Measurements from ENCODE around the gene CFB. TPM values are rescaled to one million over a fixed set of nuclear protein-coding genes. Genes with fewer than 3 reads are reported as not detected.

Gene CFB
- total and polyA plus RNA-seq, 2 of the 4 experiments (the other 2 are of a cell fraction): 1.8 to 6.1 TPM

GRCh38 chr6:31977816-31978431, 32.0 kb downstream of the CFB start:
- Histone ChIP-seq H3K4me3 (ENCODE audit: insufficient read depth, low read depth, low read length) (no peak overlapping the region), H2BK20ac (ENCODE audit: low read depth, low read length) (no peak overlapping the region), H2BK15ac (ENCODE audit: low read depth, low read length) (no peak overlapping the region), H3K9me3 (ENCODE audit: control insufficient read depth, insufficient read depth, low read length) (no peaks in the 10 kb centered on the region), H3K4me2 (ENCODE audit: low read depth, low read length) (no peak overlapping the region), H3K56ac (ENCODE audit: extremely low read depth, insufficient read depth, low read length) (no peak overlapping the region), H2AK9ac (replicated peaks; ENCODE audit: low read depth, low read length, poor library complexity) (no peak overlapping the region), H2BK5ac (ENCODE audit: low read depth, low read length, poor library complexity, severe bottlenecking) (no peak overlapping the region), H3K18ac (ENCODE audit: low read depth, low read length) (no peak overlapping the region), H4K8ac (ENCODE audit: low read depth in 2 of 2, low read length in 2 of 2) (no peak overlapping the region), H3K4ac (ENCODE audit: low read depth, low read length) (no peak overlapping the region), H3K4me1 (ENCODE audit: control insufficient read depth, insufficient read depth, low read length) (0 out of 2 replicates have a peak, but pooled peaks cover 2% of the 10 kb centered on the region), H4K91ac (ENCODE audit: insufficient read depth, low read depth, low read length) (no peak overlapping the region), H3K9me1 (ENCODE audit: insufficient read depth, low read length) (peaks cover 2% of the 10 kb centered on the region; the same call in 1 of the 2 replicates), H3K27ac (ENCODE audit: insufficient read depth, low read length) (no peak overlapping the region), H4K20me1 (ENCODE audit: insufficient read depth, low read length) (no peaks in the 10 kb centered on the region; the same call in 1 of the 2 replicates), H3K9ac (ENCODE audit: low read depth, low read length) (no peak overlapping the region), H2AK5ac (ENCODE audit: low read depth, low read length) (no peak overlapping the region), H3K23ac (ENCODE audit: low read depth, low read length) (no peak overlapping the region), H3K36me3 (ENCODE audit: control insufficient read depth, insufficient read depth, low read length) (peaks cover 10% of the 10 kb centered on the region; the same call in 1 of the 2 replicates), H2BK120ac (ENCODE audit: low read depth, low read length) (no peak overlapping the region), H3K27me3 (ENCODE audit: control insufficient read depth, insufficient read depth, low read length) (no peaks in the 10 kb centered on the region), H3K14ac (replicated peaks; ENCODE audit: low read depth, low read length) (no peak overlapping the region), H3K79me1 (ENCODE audit: low read depth in 1 of 2, low read length in 2 of 2) (peaks cover 14 to 28% of the 10 kb centered on the region in 2 experiments), H4K5ac (ENCODE audit: low read depth, low read length) (no peak overlapping the region), H2AFZ (replicated peaks; ENCODE audit: low read length, poor library complexity) (no peak overlapping the region)
- ATAC-seq (ENCODE audit: low read depth) (no peak), DNase-seq (no peak)
- POLR2A ChIA-PET (ENCODE audit: unreplicated experiment): no interaction called here
- dilution Hi-C loops (cut with HindIII; ENCODE audit: low sequenced_read_pairs, unreplicated experiment) (no loop called here), in situ Hi-C loops (cut with MboI; ENCODE audit: low sequenced_read_pairs) (loop anchor here (10.0 kb wide), 2 partner anchors 137 to 197 kb away; partner anchors contain the start of genes AGPAT1 and RNF5), intact Hi-C loops (cut with micrococcal nuclease) (no loop called here)
- no TSS peak for BruUV-seq (replicated peaks)
- WGBS, 2 experiments (ENCODE audit: extremely low coverage in 2 of 2, insufficient read length in 1 of 2): 80% methylated on average over 1 of the region's 12 CpGs; no CpG with 5 or more reads in 1 of the 2 experiments
- TF ChIP-seq, protein P1, sequence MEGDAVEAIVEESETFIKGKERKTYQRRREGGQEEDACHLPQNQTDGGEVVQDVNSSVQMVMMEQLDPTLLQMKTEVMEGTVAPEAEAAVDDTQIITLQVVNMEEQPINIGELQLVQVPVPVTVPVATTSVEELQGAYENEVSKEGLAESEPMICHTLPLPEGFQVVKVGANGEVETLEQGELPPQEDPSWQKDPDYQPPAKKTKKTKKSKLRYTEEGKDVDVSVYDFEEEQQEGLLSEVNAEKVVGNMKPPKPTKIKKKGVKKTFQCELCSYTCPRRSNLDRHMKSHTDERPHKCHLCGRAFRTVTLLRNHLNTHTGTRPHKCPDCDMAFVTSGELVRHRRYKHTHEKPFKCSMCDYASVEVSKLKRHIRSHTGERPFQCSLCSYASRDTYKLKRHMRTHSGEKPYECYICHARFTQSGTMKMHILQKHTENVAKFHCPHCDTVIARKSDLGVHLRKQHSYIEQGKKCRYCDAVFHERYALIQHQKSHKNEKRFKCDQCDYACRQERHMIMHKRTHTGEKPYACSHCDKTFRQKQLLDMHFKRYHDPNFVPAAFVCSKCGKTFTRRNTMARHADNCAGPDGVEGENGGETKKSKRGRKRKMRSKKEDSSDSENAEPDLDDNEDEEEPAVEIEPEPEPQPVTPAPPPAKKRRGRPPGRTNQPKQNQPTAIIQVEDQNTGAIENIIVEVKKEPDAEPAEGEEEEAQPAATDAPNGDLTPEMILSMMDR (conservative IDR thresholded peaks at IDR 0.05; ENCODE audit: low read depth, low read length): no peak
- no peak for TF ChIP-seq RAD21 (IDR thresholded peaks at IDR 0.05; ENCODE audit: low read length)
- CTCF ChIA-PET: no interaction called here

Measured in IMR-90 (cell line).